GM12891 (cell line): Measurements from ENCODE around the gene DTWD2.

Source experiments
- PAX5 ChIP-seq: IDR thresholded peaks from 2 replicates; pipeline ENCODE4 v1.6.1; 2011; ENCODE audit warnings: low read length, moderate library complexity, mild to moderate bottlenecking; ENCODE audit not compliant: insufficient read depth, severe bottlenecking
- POLR2A ChIP-seq: IDR thresholded peaks from 2 replicates; pipeline ENCODE4 v1.6.1; 2011; ENCODE audit warnings: low read depth, low read length, control low read depth
- TAF1 ChIP-seq: IDR thresholded peaks from 2 replicates; pipeline ENCODE4 v1.6.1; 2011; ENCODE audit warnings: low read depth, low read length, control low read depth

- TF ChIP-seq POLR2A (no peak), PAX5 (no peak), TAF1 (no peak)
Observed at GRCh38 chr5:118857700-118858099, 130.6 kb downstream of the DTWD2 start.
